Testis (tissue), 2 donors: ENCODE measurements around the gene SLC22A4.

ENCODE experiments used
- POLR2A ChIP-seq: fragments of 450-650 bp; IDR thresholded peaks from one replicate; pipeline ENCODE4 v1.6.1; 2017; ENCODE audit warnings: antibody characterized with exemption, mild to moderate bottlenecking, moderate library complexity
- TF ChIP-seq, protein P1 (sequence below), 3 experiments: fragments of 450-650 bp in 2 of 3; fragments of 200-600 bp in 1 of 3; sonication (generic) in 1 of 3; IDR thresholded peaks; one replicate each; pipeline ENCODE4 v1.5.1; 2016 to 2019; ENCODE audit warnings: antibody characterized with exemption in 3 of 3, mild to moderate bottlenecking in 2 of 3, moderate library complexity in 1 of 3

GRCh38 chr5:132300577-132301343, 6.6 kb downstream of the SLC22A4 start:
- TF ChIP-seq, protein P1, sequence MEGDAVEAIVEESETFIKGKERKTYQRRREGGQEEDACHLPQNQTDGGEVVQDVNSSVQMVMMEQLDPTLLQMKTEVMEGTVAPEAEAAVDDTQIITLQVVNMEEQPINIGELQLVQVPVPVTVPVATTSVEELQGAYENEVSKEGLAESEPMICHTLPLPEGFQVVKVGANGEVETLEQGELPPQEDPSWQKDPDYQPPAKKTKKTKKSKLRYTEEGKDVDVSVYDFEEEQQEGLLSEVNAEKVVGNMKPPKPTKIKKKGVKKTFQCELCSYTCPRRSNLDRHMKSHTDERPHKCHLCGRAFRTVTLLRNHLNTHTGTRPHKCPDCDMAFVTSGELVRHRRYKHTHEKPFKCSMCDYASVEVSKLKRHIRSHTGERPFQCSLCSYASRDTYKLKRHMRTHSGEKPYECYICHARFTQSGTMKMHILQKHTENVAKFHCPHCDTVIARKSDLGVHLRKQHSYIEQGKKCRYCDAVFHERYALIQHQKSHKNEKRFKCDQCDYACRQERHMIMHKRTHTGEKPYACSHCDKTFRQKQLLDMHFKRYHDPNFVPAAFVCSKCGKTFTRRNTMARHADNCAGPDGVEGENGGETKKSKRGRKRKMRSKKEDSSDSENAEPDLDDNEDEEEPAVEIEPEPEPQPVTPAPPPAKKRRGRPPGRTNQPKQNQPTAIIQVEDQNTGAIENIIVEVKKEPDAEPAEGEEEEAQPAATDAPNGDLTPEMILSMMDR (IDR thresholded peaks at IDR 0.05) = no peak
- no peak for TF ChIP-seq POLR2A
